ENCODE results near the gene MRPL46. TPM values are rescaled to one million over a fixed set of nuclear protein-coding genes. Genes with fewer than 3 reads are reported as not detected.

Gene MRPL46
- total and polyA plus RNA-seq, 8 donors = 19.0 to 25.9 (median 24.2) TPM

- no peaks in the 10 kb centered on the region for H3K27me3 ChIP-seq
- DNase-seq (no peak), ATAC-seq (no peak)
Measured at GRCh38 chr15:88511161-88511560, 44.0 kb upstream of the MRPL46 start.

DNA sequence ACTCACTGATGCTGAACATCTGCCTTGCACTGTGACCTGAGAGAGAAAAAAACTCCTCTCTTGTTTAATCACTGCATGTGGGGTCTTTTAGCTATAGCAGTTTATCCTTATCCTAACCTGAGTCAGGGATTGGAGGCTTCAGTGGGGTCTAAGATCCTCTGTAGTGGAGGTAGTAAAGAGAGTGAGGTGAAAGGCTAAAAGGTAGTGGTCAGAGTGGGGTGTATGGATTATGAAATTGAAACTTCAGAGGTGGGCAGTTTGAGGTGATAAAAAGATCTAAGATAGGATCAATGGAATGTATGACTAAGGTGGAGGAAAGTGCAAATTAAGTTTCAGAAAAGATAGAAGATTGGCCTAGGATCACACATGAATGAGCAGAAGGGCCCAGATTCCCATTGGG, 42.8 kb upstream of the MRPL46 start:
- Histone ChIP-seq H3K36me3 (peaks cover 0 to 37% of the 10 kb centered on the region in 2 donors), H3K4me3 (no peak overlapping the region), H3K4me1 (no peaks in the 10 kb centered on the region), H3K27me3 (no peaks in the 10 kb centered on the region), H3K27ac (no peak overlapping the region), H3K9me3 (no peaks in the 10 kb centered on the region)
- TF ChIP-seq, protein P1, sequence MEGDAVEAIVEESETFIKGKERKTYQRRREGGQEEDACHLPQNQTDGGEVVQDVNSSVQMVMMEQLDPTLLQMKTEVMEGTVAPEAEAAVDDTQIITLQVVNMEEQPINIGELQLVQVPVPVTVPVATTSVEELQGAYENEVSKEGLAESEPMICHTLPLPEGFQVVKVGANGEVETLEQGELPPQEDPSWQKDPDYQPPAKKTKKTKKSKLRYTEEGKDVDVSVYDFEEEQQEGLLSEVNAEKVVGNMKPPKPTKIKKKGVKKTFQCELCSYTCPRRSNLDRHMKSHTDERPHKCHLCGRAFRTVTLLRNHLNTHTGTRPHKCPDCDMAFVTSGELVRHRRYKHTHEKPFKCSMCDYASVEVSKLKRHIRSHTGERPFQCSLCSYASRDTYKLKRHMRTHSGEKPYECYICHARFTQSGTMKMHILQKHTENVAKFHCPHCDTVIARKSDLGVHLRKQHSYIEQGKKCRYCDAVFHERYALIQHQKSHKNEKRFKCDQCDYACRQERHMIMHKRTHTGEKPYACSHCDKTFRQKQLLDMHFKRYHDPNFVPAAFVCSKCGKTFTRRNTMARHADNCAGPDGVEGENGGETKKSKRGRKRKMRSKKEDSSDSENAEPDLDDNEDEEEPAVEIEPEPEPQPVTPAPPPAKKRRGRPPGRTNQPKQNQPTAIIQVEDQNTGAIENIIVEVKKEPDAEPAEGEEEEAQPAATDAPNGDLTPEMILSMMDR (IDR thresholded peaks at IDR 0.05) = no peak
- no peak for DNase-seq
- intact Hi-C loops (cut with DNase I) = no loop called here
- ATAC-seq = no peak

More at GRCh38 chr15:88511161-88511560, 44.0 kb upstream of the MRPL46 start:
- peaks cover 0 to 41% of the 10 kb centered on the region in 2 donors for H3K36me3 ChIP-seq
- H3K9me3 ChIP-seq = no peaks in the 10 kb centered on the region
- no peak overlapping the region for H3K27ac ChIP-seq
- H3K4me1 ChIP-seq = no peaks in the 10 kb centered on the region
- no peak overlapping the region for H3K4me3 ChIP-seq
- TF ChIP-seq, protein P1 (IDR thresholded peaks at IDR 0.05) = no peak
- intact Hi-C loops (cut with DNase I) = no loop called here

DNA sequence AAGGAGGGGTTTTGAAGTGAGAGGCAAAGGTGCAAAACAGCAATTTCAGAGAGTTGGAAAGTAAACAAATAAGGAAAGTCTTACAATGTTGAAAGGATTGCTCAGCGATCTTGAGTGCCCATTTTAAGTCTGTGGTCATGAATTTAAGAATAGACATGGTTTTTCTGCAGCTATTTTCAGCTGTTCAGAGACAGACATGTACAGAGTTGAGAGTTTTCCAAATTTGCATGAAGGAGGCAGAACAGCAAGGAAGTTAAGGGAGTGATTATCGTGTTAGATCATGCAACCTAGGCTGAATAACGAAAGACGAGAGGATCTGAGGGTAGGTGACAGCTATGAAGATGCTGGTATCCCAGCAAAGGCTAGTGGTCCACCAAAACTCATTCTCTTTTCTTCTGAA, 42.1 kb upstream of the MRPL46 start:
- TF ChIP-seq, protein P1 (IDR thresholded peaks at IDR 0.05) = no peak
- Histone ChIP-seq H3K27ac (no peak overlapping the region), H3K36me3 (peaks cover 0 to 35% of the 10 kb centered on the region in 2 donors), H3K27me3 (no peaks in the 10 kb centered on the region), H3K4me1 (no peaks in the 10 kb centered on the region), H3K9me3 (no peaks in the 10 kb centered on the region), H3K4me3 (no peak overlapping the region)
- ATAC-seq (no peak), DNase-seq (no peak)
- intact Hi-C loops (cut with DNase I) = no loop called here

DNA sequence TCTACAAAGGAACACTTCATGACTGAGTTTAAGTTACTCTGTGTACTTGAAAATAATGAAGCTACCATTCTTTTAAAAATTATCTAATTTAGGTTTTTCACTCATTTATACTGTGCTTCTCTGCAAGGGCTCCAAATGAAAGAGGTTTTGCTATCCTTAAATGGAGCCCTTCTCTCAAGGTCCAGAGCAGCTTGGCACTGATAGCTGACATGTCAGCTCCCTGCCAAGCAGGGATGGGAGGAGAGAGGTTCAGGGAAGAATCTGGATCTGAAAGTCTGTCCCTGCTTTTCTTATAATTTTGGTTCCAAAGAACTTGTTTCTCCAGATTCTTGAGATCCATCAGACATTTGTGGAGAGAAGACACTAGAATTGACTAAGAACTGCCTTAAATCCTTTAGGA, 39.4 kb upstream of the MRPL46 start:
- Histone ChIP-seq H3K36me3 (peaks cover 0 to 19% of the 10 kb centered on the region in 2 donors), H3K27me3 (no peaks in the 10 kb centered on the region), H3K27ac (no peak overlapping the region), H3K4me3 (no peak overlapping the region), H3K9me3 (no peaks in the 10 kb centered on the region), H3K4me1 (no peaks in the 10 kb centered on the region)
- intact Hi-C loops (cut with DNase I) = no loop called here
- no peak for DNase-seq
- ATAC-seq = no peak
- TF ChIP-seq, protein P1 (IDR thresholded peaks at IDR 0.05) = no peak

- intact Hi-C loops (cut with DNase I) = no loop called here
- Histone ChIP-seq H3K4me1 (no peaks in the 10 kb centered on the region), H3K36me3 (peaks cover 0 to 13% of the 10 kb centered on the region in 2 donors), H3K4me3 (no peak overlapping the region), H3K9me3 (no peaks in the 10 kb centered on the region), H3K27me3 (no peaks in the 10 kb centered on the region), H3K27ac (no peak overlapping the region)
- no peak for ATAC-seq
- no peak for DNase-seq
- TF ChIP-seq, protein P1 (IDR thresholded peaks at IDR 0.05) = no peak
Measured at GRCh38 chr15:88505721-88506120, 38.5 kb upstream of the MRPL46 start.

Measured in left lung (tissue), 10 donors.